ENCODE measurements around the gene RASGRF2. TPM values are rescaled to one million over a fixed set of nuclear protein-coding genes. Genes with fewer than 3 reads are reported as not detected.
A peak's percentile ranks its signal among the peaks of the same experiment; 100 is the strongest.

Gene RASGRF2
- total and polyA plus RNA-seq, 2 of the 8 experiments (the other 6 are each of a cell fraction or from before 2014, with no cell fraction given) = 2.6 to 29.5 TPM

- Histone ChIP-seq H2AFZ (ENCODE audit: low read length) (no peak overlapping the region), H3K79me2 (ENCODE audit: control insufficient read depth in 1 of 2, insufficient read depth in 2 of 2, low read length in 2 of 2) (peaks cover 0 to 2% of the 10 kb centered on the region in 2 experiments; a peak in 2 of 4 replicates), H4K91ac (replicated peaks; ENCODE audit: insufficient read length, low read length) (no peak overlapping the region), H4K8ac (ENCODE audit: extremely low read depth, insufficient read depth, low read length) (peak overlapping the region; percentile 29; the same call in 1 of the 2 replicates), H3K14ac (ENCODE audit: insufficient read length) (no peak overlapping the region), H3K18ac (ENCODE audit: extremely low read depth, low read length) (no peak overlapping the region), H2BK12ac (ENCODE audit: low read depth, low read length) (no peak overlapping the region; the same call in 1 of the 2 replicates), H3K79me1 (ENCODE audit: low read depth, low read length) (no peaks in the 10 kb centered on the region), H3K4me1 (replicated peaks in 1 of 4; ENCODE audit: control insufficient read depth in 3 of 4, insufficient read depth in 4 of 4, low read length in 3 of 4) (peaks cover 2 to 8% (median 7%) of the 10 kb centered on the region in 4 experiments), H3K4me3 (ENCODE audit: extremely low read depth in 1 of 4, insufficient read depth in 2 of 4, low read depth in 3 of 4, low read length in 4 of 4) (no peak overlapping the region), H3K36me3 (ENCODE audit: control insufficient read depth in 2 of 4, insufficient read depth in 4 of 4, low read length in 3 of 4) (no peaks in the 10 kb centered on the region), H3K27me3 (replicated peaks in 1 of 4; ENCODE audit: control insufficient read depth in 3 of 4, extremely low read depth in 1 of 4, insufficient read depth in 3 of 4, low read length in 3 of 4) (no peaks in the 10 kb centered on the region), H2BK120ac (replicated peaks; ENCODE audit: low read depth, low read length) (no peak overlapping the region), H2BK20ac (ENCODE audit: low read length) (no peak overlapping the region), H2BK15ac (ENCODE audit: low read length) (no peak overlapping the region), H3K23ac (ENCODE audit: insufficient read length) (no peak overlapping the region), H3K56ac (replicated peaks; ENCODE audit: insufficient read length, low read depth, low read length) (no peak overlapping the region), H3K9me3 (ENCODE audit: insufficient read depth in 2 of 2, low read depth in 1 of 2, low read length in 1 of 2) (no peaks in the 10 kb centered on the region), H4K5ac (ENCODE audit: insufficient read length, low read depth, low read length) (no peak overlapping the region), H3K9ac (replicated peaks in 1 of 4; ENCODE audit: extremely low read depth in 1 of 4, low read depth in 3 of 4, low read length in 3 of 4) (no peak overlapping the region), H2BK5ac (ENCODE audit: low read depth, low read length) (0 out of 2 replicates have a peak overlapping the region, but pooled peaks have one; percentile 86), H4K20me1 (replicated peaks in 1 of 2; ENCODE audit: control insufficient read depth in 1 of 2, insufficient read depth in 2 of 2, low read length in 2 of 2) (no peaks in the 10 kb centered on the region), H3K23me2 (ENCODE audit: low read depth, low read length) (no peaks in the 10 kb centered on the region), H3K27ac (ENCODE audit: low read depth, low read length) (no peak overlapping the region), H2AK5ac (ENCODE audit: low read depth, low read length) (0 out of 2 replicates have a peak overlapping the region, but pooled peaks have one; percentile 11), H3K4me2 (ENCODE audit: insufficient read depth in 1 of 2, low read depth in 2 of 2, low read length in 2 of 2) (peak overlapping the region in 1 of 2 experiments; percentile 20; a peak in 2 of 4 replicates), H3K4ac (replicated peaks; ENCODE audit: insufficient read length, low read depth, low read length) (no peak overlapping the region)
- no peak for FAIRE-seq
- DNase-seq (ENCODE audit: low read depth in 1 of 2, low spot score in 2 of 2) = peak in 1 of 2 experiments; percentile 34
- ChIA-PET POLR2A (ENCODE audit: partially characterized antibody) (no interaction called here), CTCF (ENCODE audit: partially characterized antibody) (interaction anchor here (1.2 to 1.5 kb wide), 2 partner anchors 25 to 334 kb away, joined by 3 read pairs; no protein-coding TSS in a partner anchor)
- TF ChIP-seq JUND (IDR thresholded peaks at IDR 0.05; ENCODE audit: low read length) = peak; percentile 81
- no peak for TF ChIP-seq RNF2 (IDR thresholded peaks at IDR 0.05; ENCODE audit: borderline replicate concordance, low read depth, low read length, missing control alignments, poor library complexity, severe bottlenecking)
- TF ChIP-seq CEBPB (IDR thresholded peaks at IDR 0.05; ENCODE audit: low read depth, low read length) = peak; percentile 48; the same call in 1 of the 2 replicates
- 0 out of 2 replicates have a peak, but pooled peaks have one; percentile 35 for TF ChIP-seq JUN (IDR thresholded peaks at IDR 0.05; ENCODE audit: low read depth, low read length)
- no peak for TF ChIP-seq BRCA1 (IDR thresholded peaks at IDR 0.05; ENCODE audit: low read depth, low read length)
- WGBS, 2 experiments (ENCODE audit: extremely low coverage in 1 of 2, insufficient coverage in 1 of 2, insufficient read length in 1 of 2, insufficient replicate concordance in 2 of 2, low coverage in 1 of 2, low lambda C conversion rate in 2 of 2, missing lambda C conversion rate in 1 of 2) = 78% methylated on average over 1 of the region's 1 CpG; no CpG with 5 or more reads in 1 of the 2 experiments
Measured at GRCh38 chr5:80990971-80991370, 30.8 kb downstream of the RASGRF2 start.

Measured in H1 (cell line).